Left hindlimb (tissue), 1 donor: ENCODE data around the gene HOXD11.
A peak's percentile ranks its signal among the peaks of the same experiment; 100 is the strongest.

ENCODE experiments used
- DNase-seq: peaks from one replicate; pipeline ENCODE4 v3.0.0-alpha.2; 2018

HOXD11 gene

GRCh38 chr2:176094349-176094748, 12.7 kb upstream of the HOXD11 start:
- no peak for DNase-seq

- DNase-seq = no peak
Observed at GRCh38 chr2:176095421-176095820, 11.7 kb upstream of the HOXD11 start.

DNA sequence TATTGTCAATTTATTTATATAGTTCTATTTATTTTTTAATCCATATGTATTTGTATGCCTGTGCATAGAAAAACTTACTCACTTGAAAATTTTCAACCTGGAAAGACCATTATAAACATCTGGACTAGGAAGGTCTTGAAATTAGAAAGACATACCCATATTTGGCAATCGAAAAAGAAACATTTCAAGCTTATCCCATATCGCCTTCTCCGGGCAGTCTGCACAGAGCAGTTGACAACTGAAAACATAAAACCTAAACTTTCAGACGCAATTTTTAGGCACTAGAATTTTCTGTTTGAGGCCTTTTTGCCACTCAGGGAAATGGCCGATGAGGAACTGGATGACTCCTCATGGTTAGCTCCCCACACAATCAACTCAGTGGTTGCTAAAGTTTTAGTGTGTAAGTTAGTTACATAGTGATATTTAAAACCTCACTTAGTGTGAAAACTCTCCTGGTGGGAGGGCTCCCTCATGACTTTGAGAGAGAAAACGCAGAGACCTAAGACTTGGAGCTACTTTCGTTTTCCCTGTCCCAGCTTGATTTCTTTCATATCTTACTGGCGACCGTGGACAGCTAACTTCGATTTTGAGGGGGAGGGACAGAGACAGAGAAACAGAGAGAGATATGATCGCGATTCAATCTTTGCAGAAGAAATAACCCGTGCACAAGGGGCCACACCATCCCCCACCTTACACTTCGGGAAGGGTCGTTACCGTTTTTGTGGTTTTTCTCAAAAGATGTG, 10.7 kb upstream of the HOXD11 start:
- DNase-seq = peak; percentile 51

GRCh38 chr2:176096986-176097819, 9.9 kb upstream of the HOXD11 start:
- DNase-seq = peak; percentile 75

GRCh38 chr2:176097820-176098365, 9.2 kb upstream of the HOXD11 start:
- no peak for DNase-seq

DNA sequence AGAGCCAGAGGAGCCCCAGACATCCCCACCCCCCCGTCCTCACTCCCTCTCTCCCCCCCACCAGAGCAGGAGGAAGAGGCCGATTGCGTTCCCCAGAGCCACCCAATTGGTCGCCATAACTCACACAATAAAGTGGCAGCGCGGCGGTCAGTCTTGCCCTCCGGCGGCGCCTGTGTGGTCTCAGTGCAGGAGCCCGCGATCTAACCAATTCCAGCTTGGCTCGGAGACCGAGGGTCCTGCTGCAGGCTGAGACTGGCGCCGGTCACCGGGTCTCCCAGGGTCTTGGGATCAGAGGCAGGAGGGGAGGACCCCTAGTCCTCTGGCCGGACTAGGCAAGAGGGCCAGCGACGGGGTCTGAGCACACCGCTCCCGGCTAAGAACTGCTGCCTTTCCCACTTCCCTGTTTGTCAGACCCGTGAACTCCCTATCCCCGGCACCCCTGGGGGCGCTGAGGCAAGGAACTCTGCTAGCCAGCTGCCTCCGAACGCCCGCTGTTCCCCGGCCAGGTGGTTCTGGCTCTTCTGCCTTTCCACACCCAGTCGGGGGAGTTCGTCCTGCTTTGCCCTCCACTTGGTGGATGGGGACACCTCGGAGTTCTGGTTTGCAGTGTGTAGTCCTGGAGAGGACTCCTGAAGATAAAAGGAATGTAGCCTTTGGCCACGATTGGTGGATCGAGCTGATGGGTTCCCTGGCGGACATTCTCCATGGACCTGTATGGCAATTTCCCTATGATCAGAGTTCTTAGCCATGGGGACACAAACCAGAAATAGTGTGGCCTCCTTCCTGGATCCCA, 8.5 kb upstream of the HOXD11 start:
- peak; percentile 36 for DNase-seq

DNA sequence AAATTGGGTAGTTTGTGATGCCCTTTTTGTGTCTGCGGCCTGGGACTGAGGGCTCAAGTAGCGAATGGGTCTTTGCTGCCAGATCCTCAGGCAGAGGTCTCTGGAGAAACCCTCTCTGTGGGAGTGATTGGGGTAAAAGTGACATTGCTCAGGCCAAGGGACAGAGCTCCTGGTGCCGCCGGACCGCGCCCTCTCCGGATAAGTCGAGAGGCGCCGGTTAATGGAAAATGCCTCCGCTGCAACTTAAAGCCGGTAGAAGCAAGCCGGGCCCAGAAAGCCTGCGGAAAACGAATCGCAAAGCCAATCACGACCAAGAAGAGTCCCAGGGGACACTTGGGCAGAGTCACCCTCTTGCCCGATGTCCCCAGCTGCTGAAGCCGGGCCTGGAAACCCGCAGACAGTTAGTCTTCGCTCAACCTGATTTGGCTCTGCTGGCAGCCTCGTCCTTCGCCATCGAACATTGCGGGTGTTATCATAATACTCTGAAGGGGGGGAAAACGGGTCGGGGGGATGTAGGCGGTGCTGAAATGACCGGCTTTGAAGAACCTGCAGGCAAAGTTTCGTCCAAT, 7.8 kb upstream of the HOXD11 start:
- DNase-seq = peak; percentile 29

DNA sequence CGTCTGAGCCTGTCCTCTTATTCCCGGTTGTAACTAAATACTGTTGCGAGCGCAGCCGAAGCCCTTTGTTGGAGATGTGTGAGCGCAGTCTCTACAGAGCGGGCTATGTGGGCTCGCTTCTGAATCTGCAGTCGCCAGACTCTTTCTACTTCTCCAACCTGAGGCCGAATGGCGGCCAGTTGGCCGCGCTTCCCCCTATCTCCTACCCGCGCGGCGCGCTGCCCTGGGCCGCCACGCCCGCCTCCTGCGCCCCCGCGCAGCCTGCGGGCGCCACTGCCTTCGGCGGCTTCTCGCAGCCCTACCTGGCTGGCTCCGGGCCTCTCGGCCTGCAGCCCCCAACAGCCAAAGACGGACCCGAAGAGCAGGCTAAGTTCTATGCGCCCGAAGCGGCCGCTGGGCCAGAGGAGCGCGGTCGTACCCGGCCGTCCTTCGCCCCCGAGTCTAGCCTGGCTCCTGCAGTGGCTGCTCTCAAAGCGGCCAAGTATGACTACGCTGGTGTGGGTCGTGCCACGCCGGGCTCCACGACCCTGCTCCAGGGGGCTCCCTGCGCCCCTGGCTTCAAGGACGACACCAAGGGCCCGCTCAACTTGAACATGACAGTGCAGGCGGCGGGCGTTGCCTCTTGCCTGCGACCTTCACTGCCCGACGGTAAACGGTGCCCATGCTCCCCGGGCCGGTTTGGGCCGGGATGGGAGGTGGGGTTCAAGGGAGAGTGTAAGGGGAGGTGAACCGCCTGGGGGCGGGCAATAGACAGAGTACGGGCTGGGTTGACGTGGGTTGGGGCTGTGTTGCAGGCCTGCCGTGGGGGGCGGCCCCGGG, 7.1 kb upstream of the HOXD11 start, which contains the start of gene HOXD12:
HOXD12 (plus strand) TSS at position 68 of the 819 bp plus-strand sequence; CDS start at position 75, 7 bp downstream.
- DNase-seq = peak; percentile 35

- peak; percentile 23 for DNase-seq
Observed at GRCh38 chr2:176100547-176101140, 6.4 kb upstream of the HOXD11 start.

GRCh38 chr2:176101216-176101830, 5.8 kb upstream of the HOXD11 start:
- no peak for DNase-seq

DNA sequence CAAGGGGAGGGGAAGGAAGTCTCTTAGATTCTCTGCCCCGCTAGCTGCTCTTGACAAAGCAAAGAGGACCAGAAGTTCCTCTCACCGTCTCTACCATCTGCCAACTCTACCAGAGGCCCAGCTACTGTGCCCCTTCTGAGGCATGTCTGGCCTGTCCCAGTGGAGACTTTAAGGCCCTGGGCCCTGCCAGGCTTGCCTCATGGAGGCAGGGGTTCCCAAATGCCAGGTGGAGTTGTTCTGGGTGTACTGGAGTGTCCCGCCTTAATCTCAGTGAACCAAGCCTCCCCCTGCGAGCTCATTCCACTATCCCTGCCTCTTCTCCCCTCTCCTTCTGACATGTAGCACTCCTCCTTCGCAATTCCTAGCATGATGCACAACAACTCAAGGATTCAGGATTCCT, 5.2 kb upstream of the HOXD11 start:
- no peak for DNase-seq

GRCh38 chr2:176102309-176102866, 4.7 kb upstream of the HOXD11 start:
- no peak for DNase-seq

DNA sequence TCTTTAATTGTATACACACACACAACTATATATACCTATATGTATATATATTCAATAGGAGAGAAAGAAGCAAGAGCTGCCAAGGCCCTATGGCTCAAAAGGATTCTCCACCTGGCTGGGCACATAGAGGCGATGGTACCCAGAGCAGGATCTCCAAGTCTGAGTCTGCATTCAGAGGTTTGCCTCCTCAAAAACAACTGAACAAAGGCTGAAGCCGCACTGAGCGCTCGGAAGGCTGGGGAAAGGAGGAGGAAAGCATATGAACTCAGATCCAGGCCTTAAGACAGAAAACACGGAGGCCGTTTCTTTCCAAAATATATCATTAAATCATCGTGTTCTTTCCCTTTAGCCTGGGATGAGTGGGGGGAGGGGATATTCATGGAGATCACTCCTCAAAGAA, 3.9 kb upstream of the HOXD11 start:
- no peak for DNase-seq

GRCh38 chr2:176103742-176104315, 3.3 kb upstream of the HOXD11 start:
- DNase-seq = no peak

- no peak for DNase-seq
Observed at GRCh38 chr2:176104316-176105077, 2.6 kb upstream of the HOXD11 start.

- no peak for DNase-seq
Observed at GRCh38 chr2:176105078-176105729, 1.9 kb upstream of the HOXD11 start.

GRCh38 chr2:176105730-176106580, 1.1 kb upstream of the HOXD11 start:
- DNase-seq = no peak

DNA sequence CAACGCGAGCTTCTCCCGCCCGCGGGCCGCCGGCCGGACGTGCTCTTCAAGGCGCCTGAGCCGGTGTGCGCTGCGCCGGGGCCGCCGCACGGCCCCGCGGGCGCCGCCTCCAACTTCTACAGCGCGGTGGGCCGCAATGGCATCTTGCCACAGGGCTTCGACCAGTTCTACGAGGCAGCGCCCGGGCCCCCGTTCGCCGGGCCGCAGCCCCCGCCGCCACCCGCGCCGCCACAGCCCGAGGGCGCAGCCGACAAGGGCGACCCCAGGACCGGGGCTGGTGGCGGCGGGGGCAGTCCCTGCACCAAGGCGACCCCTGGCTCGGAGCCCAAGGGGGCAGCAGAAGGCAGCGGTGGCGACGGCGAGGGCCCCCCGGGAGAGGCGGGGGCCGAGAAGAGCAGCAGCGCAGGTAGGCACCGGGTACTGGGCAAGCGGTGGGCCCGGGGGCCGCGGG, 676 bp downstream of the HOXD11 start:
- peak; percentile 48 for DNase-seq
